ENCODE data around the gene BMP8A.

DNA sequence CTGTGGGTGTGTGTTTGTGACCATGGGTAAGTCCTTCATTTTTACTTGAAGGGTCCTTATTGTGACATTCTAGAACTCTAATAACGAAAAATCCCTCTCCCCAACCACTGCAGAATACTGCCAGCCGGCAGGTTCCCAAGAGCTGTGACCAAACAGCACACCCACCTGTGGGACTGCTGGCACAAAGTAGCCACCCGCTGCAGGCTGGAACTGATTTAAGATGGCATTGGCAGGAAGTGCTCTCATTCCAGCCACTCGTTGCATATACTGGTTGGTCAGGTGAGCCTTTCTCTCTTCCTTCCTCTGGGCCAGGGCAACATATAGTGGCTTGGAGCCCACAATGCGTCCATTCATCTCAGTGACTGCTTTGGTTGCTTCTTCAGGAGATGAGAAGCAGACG, 73.5 kb downstream of the BMP8A start:
- no peak for TF ChIP-seq EZH2 (IDR thresholded peaks at IDR 0.05)
- TF ChIP-seq, protein P1, sequence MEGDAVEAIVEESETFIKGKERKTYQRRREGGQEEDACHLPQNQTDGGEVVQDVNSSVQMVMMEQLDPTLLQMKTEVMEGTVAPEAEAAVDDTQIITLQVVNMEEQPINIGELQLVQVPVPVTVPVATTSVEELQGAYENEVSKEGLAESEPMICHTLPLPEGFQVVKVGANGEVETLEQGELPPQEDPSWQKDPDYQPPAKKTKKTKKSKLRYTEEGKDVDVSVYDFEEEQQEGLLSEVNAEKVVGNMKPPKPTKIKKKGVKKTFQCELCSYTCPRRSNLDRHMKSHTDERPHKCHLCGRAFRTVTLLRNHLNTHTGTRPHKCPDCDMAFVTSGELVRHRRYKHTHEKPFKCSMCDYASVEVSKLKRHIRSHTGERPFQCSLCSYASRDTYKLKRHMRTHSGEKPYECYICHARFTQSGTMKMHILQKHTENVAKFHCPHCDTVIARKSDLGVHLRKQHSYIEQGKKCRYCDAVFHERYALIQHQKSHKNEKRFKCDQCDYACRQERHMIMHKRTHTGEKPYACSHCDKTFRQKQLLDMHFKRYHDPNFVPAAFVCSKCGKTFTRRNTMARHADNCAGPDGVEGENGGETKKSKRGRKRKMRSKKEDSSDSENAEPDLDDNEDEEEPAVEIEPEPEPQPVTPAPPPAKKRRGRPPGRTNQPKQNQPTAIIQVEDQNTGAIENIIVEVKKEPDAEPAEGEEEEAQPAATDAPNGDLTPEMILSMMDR (IDR thresholded peaks at IDR 0.05), result no peak
